HG03571 (cell line): ENCODE results near the gene BPGM.
"Not testable (repeated sequence)": the region's sequence is repeated elsewhere in the genome, so short reads cannot be mapped to it uniquely, and the experiment has no call there.

Source experiments
- ATAC-seq: cut with Tn5 transposase; IDR thresholded peaks from one replicate; pipeline ENCODE4 v1.9.1; 2021; ENCODE audit not compliant: unreplicated experiment

The BPGM gene

GRCh38 chr7:134630893-134631292, 15.8 kb upstream of the BPGM start:
- no peak for ATAC-seq

- no peak for ATAC-seq
Observed at GRCh38 chr7:134632052-134632451, 14.6 kb upstream of the BPGM start.

GRCh38 chr7:134632937-134633540, 13.6 kb upstream of the BPGM start:
- no peak for ATAC-seq

- ATAC-seq: peak; percentile 94
Observed at GRCh38 chr7:134636008-134636449, 10.6 kb upstream of the BPGM start.

- ATAC-seq: no peak
Observed at GRCh38 chr7:134637441-134637840, 9.2 kb upstream of the BPGM start.

GRCh38 chr7:134637934-134638719, 8.5 kb upstream of the BPGM start:
- ATAC-seq: no peak

- ATAC-seq: no peak
Observed at GRCh38 chr7:134639061-134639460, 7.6 kb upstream of the BPGM start.

- no peak for ATAC-seq
Observed at GRCh38 chr7:134639683-134640279, 6.9 kb upstream of the BPGM start.

- ATAC-seq: no peak
Observed at GRCh38 chr7:134640842-134641715, 5.6 kb upstream of the BPGM start.

- ATAC-seq: not testable (repeated sequence)
Observed at GRCh38 chr7:134641981-134642380, 4.7 kb upstream of the BPGM start.

GRCh38 chr7:134643131-134643530, 3.5 kb upstream of the BPGM start:
- no peak for ATAC-seq

GRCh38 chr7:134645478-134645877, 1.2 kb upstream of the BPGM start:
- no peak for ATAC-seq

- ATAC-seq: no peak
Observed at GRCh38 chr7:134645935-134646334, 718 bp upstream of the BPGM start.

GRCh38 chr7:134648456-134648855, 1.8 kb downstream of the BPGM start:
- ATAC-seq: no peak

GRCh38 chr7:134649226-134649775, 2.6 kb downstream of the BPGM start:
- no peak for ATAC-seq

- ATAC-seq: no peak
Observed at GRCh38 chr7:134651991-134652390, 5.3 kb downstream of the BPGM start.

GRCh38 chr7:134654104-134654775, 7.6 kb downstream of the BPGM start:
- no peak for ATAC-seq

GRCh38 chr7:134657526-134657925, 10.9 kb downstream of the BPGM start:
- ATAC-seq: no peak

GRCh38 chr7:134660242-134660785, 13.7 kb downstream of the BPGM start:
- no peak for ATAC-seq

- ATAC-seq: no peak
Observed at GRCh38 chr7:134660961-134661376, 14.3 kb downstream of the BPGM start.
